Aorta (tissue), 5 donors: ENCODE measurements around the gene PBX3. TPM values are rescaled to one million over a fixed set of nuclear protein-coding genes. Genes with fewer than 3 reads are reported as not detected.

ENCODE experiments used
- ATAC-seq: fragments of 200-7000 bp; cut with Tn5 transposase; one replicate; pipeline ENCODE4 v1.9.1; 2022; ENCODE audit warnings: moderate library complexity; ENCODE audit not compliant: low FRiP score
- DNase-seq, 2 donors: peaks; one replicate each; pipeline ENCODE4 v3.0.0-alpha.2; 2020
- H3K27ac ChIP-seq, 2 donors: one replicate each; pipeline ENCODE4 v1.5.1; 2013; ENCODE audit warnings: low read length in 2 of 2, mild to moderate bottlenecking in 2 of 2, moderate library complexity in 2 of 2, control low read depth in 1 of 2, inconsistent platforms in 1 of 2, low read depth in 1 of 2
- H3K27me3 ChIP-seq, 2 donors: one replicate each; pipeline ENCODE4 v1.6.1; 2013; ENCODE audit warnings: control low read depth in 1 of 2, low read length in 1 of 2, mild to moderate bottlenecking in 1 of 2, moderate library complexity in 1 of 2; ENCODE audit not compliant: insufficient read depth in 2 of 2, control insufficient read depth in 1 of 2
- H3K36me3 ChIP-seq, 2 donors: one replicate each; pipeline ENCODE4 v1.6.1; 2013; ENCODE audit warnings: control low read depth in 1 of 2, low read length in 1 of 2, mild to moderate bottlenecking in 1 of 2; ENCODE audit not compliant: insufficient read depth in 2 of 2, control insufficient read depth in 1 of 2
- H3K4me1 ChIP-seq, 2 donors: one replicate each; pipeline ENCODE4 v1.6.1; 2013; ENCODE audit warnings: low read length in 2 of 2, control low read depth in 1 of 2, mild to moderate bottlenecking in 1 of 2, moderate library complexity in 1 of 2; ENCODE audit not compliant: insufficient read depth in 2 of 2, control insufficient read depth in 1 of 2
- H3K4me3 ChIP-seq, 2 donors: one replicate each; pipeline ENCODE4 v1.5.1; 2013; ENCODE audit warnings: low read length in 2 of 2, control low read depth in 1 of 2, mild to moderate bottlenecking in 1 of 2
- H3K9me3 ChIP-seq: one replicate; pipeline ENCODE4 v1.6.1; 2013; ENCODE audit warnings: mild to moderate bottlenecking, low read length; ENCODE audit not compliant: control insufficient read depth
- WGBS, 2 donors: extraction: QIAGEN DNeasy Blood & Tissue Kit; methylation state at CpG; one replicate each; pipeline ENCODE4 v1.1.7; 2013; 5-methylcytosine and 5-hydroxymethylcytosine counted together
- intact Hi-C, 2 donors: fragments of 100-400 bp; cut with DNase I; formaldehyde crosslinking; loops; one replicate each; pipeline versions ENCODE4 v1.14.2 to v1.15.0; 2022
- polyA plus RNA-seq, 2 donors: library from polyadenylated mRNA; stranded (reverse); fragments of 200-250 nt; gene quantifications; one replicate each; pipeline ENCODE4 v1.2.3, GENCODE V29; 2013
- total RNA-seq, 2 donors: library from RNA; stranded (reverse); fragmentation: NEBNext Ultra II Directional; extraction: Animal tissue kit (Norgen Biotek cat#: 25700); gene quantifications; one replicate each; pipeline ENCODE4 v1.2.1, GENCODE V29; 2021
- donor health status: healthy with polysubstance abuse.
- donor health status: Bipolar disorder and iron deficiency.
- donor health status: DM: no; HTN: no; CAD: no.
- donor health status: DM: no; HTN: no; CAD: no.
- donor health status: DM: yes; HTN: yes; CAD: no.

PBX3 gene
- total and polyA plus RNA-seq, 4 donors: 10.3 to 44.7 (median 18.8) TPM

DNA sequence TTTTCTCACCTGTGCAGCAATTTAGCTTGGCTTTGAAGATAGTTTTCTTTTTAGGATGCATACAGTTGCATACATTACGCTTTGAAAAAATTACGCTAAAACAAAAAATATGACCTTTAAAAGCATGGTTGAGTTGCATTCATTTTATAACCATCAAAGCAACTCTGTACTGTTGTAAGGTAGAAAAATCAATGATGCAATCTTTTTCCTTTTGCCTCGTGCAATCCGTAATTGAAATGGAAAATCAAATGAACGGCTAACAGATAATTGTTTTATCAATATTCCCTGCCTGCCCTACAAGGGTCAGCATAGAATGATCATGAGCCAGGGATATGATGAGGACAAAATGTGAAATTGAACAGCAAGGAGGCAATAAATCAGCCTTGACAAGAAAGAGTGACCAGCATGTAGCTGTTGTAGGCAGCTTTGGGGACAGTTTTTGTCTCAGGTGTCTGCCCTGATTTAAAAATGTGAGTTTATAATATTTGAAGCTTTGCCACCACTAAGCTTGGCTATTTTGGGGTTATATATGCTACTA lies 98.2 kb downstream of the PBX3 start:
- no peak overlapping the region for H3K27ac ChIP-seq
- 97 to 99% methylated on average over 5 of the region's 5 CpGs for WGBS, 2 donors
- DNase-seq (no peak), ATAC-seq (no peak)
- no peaks in the 10 kb centered on the region for H3K4me1 ChIP-seq
- H3K36me3 ChIP-seq: no peaks in the 10 kb centered on the region
- H3K4me3 ChIP-seq: no peak overlapping the region
- no peaks in the 10 kb centered on the region for H3K9me3 ChIP-seq
- intact Hi-C loops: no loop called here
- no peaks in the 10 kb centered on the region for H3K27me3 ChIP-seq

DNA sequence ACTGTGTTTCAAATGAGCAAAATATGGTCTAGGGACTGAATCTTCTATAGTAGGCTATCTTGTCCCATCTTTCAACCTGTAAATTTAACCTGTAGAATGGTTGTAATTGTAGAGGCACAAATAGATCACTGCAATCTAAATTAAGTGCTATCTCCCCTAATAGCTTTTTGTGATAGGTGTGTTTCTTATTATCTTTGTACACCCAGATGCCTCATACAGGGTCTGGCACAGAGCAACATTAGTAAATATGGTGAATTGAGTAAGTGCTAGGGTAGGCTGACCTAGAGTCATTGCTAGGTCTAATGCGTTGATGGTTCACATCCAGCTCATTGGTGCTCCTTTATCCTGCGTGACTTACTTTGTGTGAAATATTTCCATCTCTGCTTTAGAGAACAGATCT lies 100.6 kb downstream of the PBX3 start:
- H3K27me3 ChIP-seq: no peaks in the 10 kb centered on the region
- H3K9me3 ChIP-seq: no peaks in the 10 kb centered on the region
- DNase-seq: no peak
- H3K4me1 ChIP-seq: no peaks in the 10 kb centered on the region
- H3K4me3 ChIP-seq: no peak overlapping the region
- H3K27ac ChIP-seq: no peak overlapping the region
- no peaks in the 10 kb centered on the region for H3K36me3 ChIP-seq
- ATAC-seq: no peak
- WGBS, 2 donors: 97 to 98% methylated on average over 2 of the region's 2 CpGs
- intact Hi-C loops: no loop called here

DNA sequence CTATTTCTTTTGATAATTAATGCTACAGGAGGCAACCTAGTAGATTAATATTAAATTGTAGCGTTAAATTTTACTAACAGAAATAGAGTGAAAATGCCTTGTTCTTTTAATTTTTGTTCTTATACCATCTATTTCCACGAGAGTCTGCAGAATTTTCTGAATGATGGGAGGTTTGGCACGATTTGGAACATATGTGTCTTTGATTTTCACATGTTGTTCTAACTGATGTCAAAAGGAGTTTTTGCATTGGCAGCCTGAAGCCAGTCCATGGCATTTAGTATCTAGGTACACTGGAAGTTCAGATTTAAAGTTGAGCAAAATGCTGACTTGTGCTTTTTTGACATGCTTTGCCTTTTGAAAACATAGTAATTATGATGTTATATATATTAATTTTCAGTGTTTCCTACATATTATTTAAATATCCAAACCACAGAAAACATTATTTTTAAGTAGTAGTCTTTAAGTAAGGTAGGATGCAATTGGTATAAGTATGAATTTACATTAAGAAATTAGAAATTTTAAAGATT lies 103.0 kb downstream of the PBX3 start:
- no peaks in the 10 kb centered on the region for H3K27me3 ChIP-seq
- no peak for DNase-seq
- no peak overlapping the region for H3K27ac ChIP-seq
- no peaks in the 10 kb centered on the region for H3K4me1 ChIP-seq
- no peak for ATAC-seq
- no peaks in the 10 kb centered on the region for H3K9me3 ChIP-seq
- no peak overlapping the region for H3K4me3 ChIP-seq
- intact Hi-C loops: no loop called here
- WGBS, 2 donors: 89 to 93% methylated on average over 3 of the region's 3 CpGs
- H3K36me3 ChIP-seq: no peaks in the 10 kb centered on the region

DNA sequence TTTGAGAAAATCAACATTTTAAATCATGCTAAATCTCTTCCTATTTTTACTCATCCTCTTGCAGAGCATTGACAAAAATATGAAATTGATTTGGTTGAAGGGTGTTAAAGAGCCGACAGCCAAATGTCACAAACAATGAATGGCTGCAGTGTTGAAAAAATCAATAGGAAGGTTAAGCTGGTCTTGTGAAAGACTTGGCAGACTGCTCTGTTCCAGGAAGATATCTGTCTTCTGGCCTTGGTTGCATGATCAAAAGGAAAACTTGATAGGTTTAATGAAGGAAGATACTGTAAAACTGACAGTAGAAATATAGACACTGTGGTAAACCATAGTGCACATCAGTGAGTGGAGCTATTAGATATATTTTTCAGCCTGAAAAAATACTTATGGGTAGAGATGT lies 103.6 kb downstream of the PBX3 start:
- ATAC-seq: no peak

DNA sequence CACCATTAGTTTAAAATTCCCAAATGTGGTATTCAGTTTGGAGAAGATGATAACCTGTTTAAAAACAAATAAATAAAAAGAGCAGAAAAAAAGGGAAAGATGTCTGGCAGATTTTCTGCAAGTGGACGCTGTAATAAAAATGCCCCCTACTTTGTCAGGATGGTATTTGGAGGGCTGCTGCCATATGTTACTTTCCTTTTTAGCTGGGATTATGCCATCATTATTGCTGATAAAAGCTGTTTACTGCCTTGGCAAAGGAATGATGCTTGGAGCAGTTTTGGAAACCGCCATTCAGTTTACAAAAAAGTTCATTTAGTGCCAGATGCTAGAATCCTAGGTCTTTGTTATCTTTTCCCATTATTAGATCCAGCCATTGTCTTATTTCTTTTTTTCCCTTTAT lies 104.8 kb downstream of the PBX3 start:
- H3K9me3 ChIP-seq: no peaks in the 10 kb centered on the region
- H3K4me1 ChIP-seq: no peaks in the 10 kb centered on the region
- DNase-seq (no peak), ATAC-seq (no peak)
- no peak overlapping the region for H3K27ac ChIP-seq
- H3K4me3 ChIP-seq: no peak overlapping the region
- intact Hi-C loops: no loop called here
- H3K36me3 ChIP-seq: no peaks in the 10 kb centered on the region
- no peaks in the 10 kb centered on the region for H3K27me3 ChIP-seq
- 93 to 95% methylated on average over 2 of the region's 2 CpGs for WGBS, 2 donors

More for the DNA sequence above, 103.6 kb downstream of the PBX3 start:
- no peak overlapping the region for H3K27ac ChIP-seq
- no peaks in the 10 kb centered on the region for H3K27me3 ChIP-seq
- H3K36me3 ChIP-seq: no peaks in the 10 kb centered on the region
- H3K4me3 ChIP-seq: no peak overlapping the region
- no peak for DNase-seq
- intact Hi-C loops: no loop called here
- WGBS, 2 donors: 96 to 98% methylated on average over 1 of the region's 1 CpG
- no peaks in the 10 kb centered on the region for H3K9me3 ChIP-seq
- H3K4me1 ChIP-seq: no peaks in the 10 kb centered on the region

DNA sequence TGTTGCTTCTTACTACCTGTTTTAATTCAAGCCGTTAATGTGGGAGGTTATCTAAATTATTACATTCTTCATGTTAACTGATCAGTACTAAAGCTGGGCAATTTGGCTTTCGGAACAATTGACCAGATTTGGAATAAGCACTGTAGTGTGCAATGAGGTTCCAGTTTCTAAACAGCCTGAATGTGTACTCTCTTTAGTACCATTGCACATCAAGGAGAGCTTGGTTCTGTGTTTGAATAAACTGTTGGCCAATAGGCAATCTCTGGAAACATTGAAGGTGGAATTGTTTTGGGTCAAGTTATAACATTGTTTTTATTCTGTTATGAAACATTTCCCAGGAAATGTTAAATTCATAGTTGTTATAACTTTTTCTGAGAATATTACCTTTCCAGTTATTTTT lies 105.2 kb downstream of the PBX3 start:
- WGBS, 2 donors: 95 to 97% methylated on average over 2 of the region's 2 CpGs
- Histone ChIP-seq H3K4me1 (no peaks in the 10 kb centered on the region), H3K9me3 (no peaks in the 10 kb centered on the region), H3K4me3 (no peak overlapping the region), H3K27me3 (no peaks in the 10 kb centered on the region), H3K36me3 (no peaks in the 10 kb centered on the region), H3K27ac (no peak overlapping the region)
- DNase-seq (no peak), ATAC-seq (no peak)
- intact Hi-C loops: no loop called here

DNA sequence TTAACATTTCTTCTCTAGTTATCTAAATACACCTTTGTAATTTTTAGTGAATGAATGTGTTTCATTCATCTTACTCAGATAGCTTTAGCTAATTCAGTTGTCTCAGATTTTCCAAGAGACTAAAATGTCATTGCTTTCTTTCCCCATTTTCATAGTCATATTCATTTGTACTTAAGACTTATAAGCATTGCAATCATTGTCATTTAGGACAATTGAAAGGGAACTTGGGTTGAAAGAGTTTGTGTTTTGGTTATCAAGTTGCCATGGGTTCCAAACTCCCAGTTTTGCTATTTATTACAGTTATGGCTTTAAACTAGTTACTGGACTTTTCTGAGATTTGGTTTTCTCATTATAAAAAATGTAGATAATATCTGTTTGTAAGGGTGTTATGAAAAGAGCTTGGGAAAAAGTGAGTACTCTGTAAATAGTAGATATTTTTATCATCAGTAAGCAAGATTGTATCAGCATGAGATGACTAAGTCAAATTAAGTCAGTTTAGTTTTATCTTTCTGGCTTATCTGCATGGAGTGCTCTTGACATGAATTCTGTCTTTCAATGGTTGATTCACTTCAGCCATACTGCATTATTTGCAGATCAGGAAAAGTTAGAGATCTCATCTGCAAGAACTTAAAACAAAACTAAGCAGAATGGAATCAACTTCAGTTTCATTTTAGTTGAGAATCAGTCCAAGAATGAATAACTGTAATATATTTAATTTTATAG lies 107.5 kb downstream of the PBX3 start:
- ATAC-seq: no peak
- Histone ChIP-seq H3K9me3 (no peaks in the 10 kb centered on the region), H3K4me1 (no peaks in the 10 kb centered on the region), H3K27ac (no peak overlapping the region), H3K4me3 (no peak overlapping the region), H3K36me3 (no peaks in the 10 kb centered on the region), H3K27me3 (no peaks in the 10 kb centered on the region)
- no peak for DNase-seq
- intact Hi-C loops: no loop called here

DNA sequence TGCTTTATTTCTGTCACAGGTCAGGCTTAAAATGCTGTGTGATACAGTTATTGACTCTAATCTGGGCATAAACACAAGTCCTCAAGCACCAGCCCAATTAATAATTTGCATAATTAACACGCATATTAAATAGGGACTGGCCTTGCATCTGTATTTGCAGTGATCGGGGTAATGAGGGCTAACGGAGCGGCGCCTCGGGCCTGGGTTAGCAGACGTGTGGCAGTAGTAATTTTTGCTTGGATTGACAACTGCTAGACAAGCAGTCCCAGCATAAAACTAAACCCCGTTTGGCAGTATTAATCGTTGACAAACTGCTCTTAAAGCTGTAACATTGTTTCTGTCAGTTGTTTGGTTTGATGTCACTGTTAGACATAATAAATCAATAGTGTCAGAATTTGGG lies 109.2 kb downstream of the PBX3 start:
- WGBS, 2 donors: 91 to 92% methylated on average over 9 of the region's 9 CpGs
- no peaks in the 10 kb centered on the region for H3K4me1 ChIP-seq
- no peak for DNase-seq
- no peaks in the 10 kb centered on the region for H3K27me3 ChIP-seq
- H3K4me3 ChIP-seq: no peak overlapping the region
- no peaks in the 10 kb centered on the region for H3K9me3 ChIP-seq
- intact Hi-C loops: no loop called here
- H3K27ac ChIP-seq: no peak overlapping the region
- H3K36me3 ChIP-seq: no peaks in the 10 kb centered on the region
- no peak for ATAC-seq

DNA sequence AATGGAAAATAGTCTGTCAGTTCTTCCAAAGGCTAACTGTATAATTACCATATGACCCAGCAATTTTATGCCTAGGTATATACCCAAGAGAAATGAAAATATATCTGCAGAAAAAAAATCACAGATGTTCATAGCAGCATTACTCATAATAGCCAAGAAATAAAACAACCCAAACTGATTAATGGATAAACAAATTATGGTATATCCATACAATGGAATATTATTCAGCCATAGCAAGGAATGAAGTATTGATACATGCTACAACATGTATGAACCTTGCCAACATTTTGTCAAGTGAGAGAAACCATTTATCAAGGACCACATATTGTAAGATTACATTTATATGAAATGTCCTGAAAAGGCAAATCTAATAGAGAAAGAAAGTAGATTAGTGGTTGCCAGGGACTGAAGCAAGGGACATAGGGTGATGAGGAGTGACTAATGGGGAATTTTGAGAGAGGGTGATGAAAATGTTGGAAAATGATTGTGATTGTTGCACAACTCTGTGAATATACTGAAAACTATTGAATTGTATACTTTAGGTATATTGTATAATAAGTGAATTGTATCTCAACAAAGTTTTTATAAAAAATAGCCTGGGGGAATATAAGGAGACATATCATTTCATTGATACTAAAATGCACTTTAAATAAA lies 114.4 kb downstream of the PBX3 start:
- no peaks in the 10 kb centered on the region for H3K27me3 ChIP-seq
- H3K4me3 ChIP-seq: no peak overlapping the region
- no peaks in the 10 kb centered on the region for H3K9me3 ChIP-seq
- H3K36me3 ChIP-seq: no peaks in the 10 kb centered on the region
- no peak overlapping the region for H3K27ac ChIP-seq
- ATAC-seq (no peak), DNase-seq (no peak)
- intact Hi-C loops: no loop called here
- H3K4me1 ChIP-seq: no peaks in the 10 kb centered on the region
